T follicular helper cell (primary cell): Measurements from ENCODE around the gene MCTP2.

Experiments used
- DNase-seq: peaks from one replicate; pipeline ENCODE4 v3.0.0-alpha.2; 2020; ENCODE audit warnings: low read depth

Gene MCTP2

GRCh38 chr15:94298364-94298763 is 67.0 kb downstream of the MCTP2 start:
- no peak for DNase-seq

GRCh38 chr15:94300612-94301011 is 69.3 kb downstream of the MCTP2 start:
- DNase-seq = no peak

GRCh38 chr15:94305133-94305532 is 73.8 kb downstream of the MCTP2 start:
- no peak for DNase-seq

- no peak for DNase-seq
Measured at GRCh38 chr15:94306700-94307650, 75.6 kb downstream of the MCTP2 start.

- DNase-seq = no peak
Measured at GRCh38 chr15:94312946-94313345, 81.6 kb downstream of the MCTP2 start.

GRCh38 chr15:94314639-94315038 is 83.3 kb downstream of the MCTP2 start:
- no peak for DNase-seq

GRCh38 chr15:94317211-94317610 is 85.8 kb downstream of the MCTP2 start:
- no peak for DNase-seq

- DNase-seq = no peak
Measured at GRCh38 chr15:94322141-94322540, 90.8 kb downstream of the MCTP2 start.

GRCh38 chr15:94323076-94323475 is 91.7 kb downstream of the MCTP2 start:
- DNase-seq = no peak

- peak; percentile 16 for DNase-seq
Measured at GRCh38 chr15:94324117-94324826, 92.9 kb downstream of the MCTP2 start.

GRCh38 chr15:94324835-94325767 is 93.7 kb downstream of the MCTP2 start:
- no peak for DNase-seq

GRCh38 chr15:94327356-94327936 is 96.1 kb downstream of the MCTP2 start:
- no peak for DNase-seq

- DNase-seq = no peak
Measured at GRCh38 chr15:94331731-94332130, 100.4 kb downstream of the MCTP2 start.

- DNase-seq = no peak
Measured at GRCh38 chr15:94335616-94336015, 104.3 kb downstream of the MCTP2 start.

- no peak for DNase-seq
Measured at GRCh38 chr15:94336817-94337467, 105.6 kb downstream of the MCTP2 start.

GRCh38 chr15:94338243-94338846 is 107.0 kb downstream of the MCTP2 start:
- no peak for DNase-seq

GRCh38 chr15:94346282-94346681 is 114.9 kb downstream of the MCTP2 start:
- no peak for DNase-seq

GRCh38 chr15:94348084-94348483 is 116.7 kb downstream of the MCTP2 start:
- DNase-seq = no peak

- DNase-seq = no peak
Measured at GRCh38 chr15:94351031-94351535, 119.7 kb downstream of the MCTP2 start.
